Measurements from ENCODE around the gene NR5A1.
A peak's percentile ranks its signal among the peaks of the same experiment; 100 is the strongest.

The NR5A1 gene

GRCh38 chr9:124513376-124513994 is 6.3 kb upstream of the NR5A1 start:
- no peak for DNase-seq

GRCh38 chr9:124512806-124513204 is 5.6 kb upstream of the NR5A1 start:
- no peak for DNase-seq

- DNase-seq, result no peak
These were observed 4.9 kb upstream of the NR5A1 start for GRCh38 chr9:124511891-124512805.

GRCh38 chr9:124511426-124511840 is 4.2 kb upstream of the NR5A1 start:
- no peak for DNase-seq

GRCh38 chr9:124510650-124511425 is 3.6 kb upstream of the NR5A1 start:
- DNase-seq, result no peak

GRCh38 chr9:124507880-124508423 is 753 bp upstream of the NR5A1 start:
- no peak for DNase-seq

- DNase-seq, result no peak
These were observed 766 bp downstream of the NR5A1 start for GRCh38 chr9:124506433-124506832.

- no peak for DNase-seq
These were observed 1.3 kb downstream of the NR5A1 start for GRCh38 chr9:124505901-124506346.

- no peak for DNase-seq
These were observed 1.9 kb downstream of the NR5A1 start for GRCh38 chr9:124505006-124505900.

GRCh38 chr9:124504530-124505005 is 2.6 kb downstream of the NR5A1 start:
- no peak for DNase-seq

GRCh38 chr9:124503713-124504529 is 3.3 kb downstream of the NR5A1 start:
- DNase-seq, result peak in 1 of 2 experiments; percentile 7

GRCh38 chr9:124502711-124503702 is 4.2 kb downstream of the NR5A1 start:
- no peak for DNase-seq

- DNase-seq, result no peak
These were observed 5.4 kb downstream of the NR5A1 start for GRCh38 chr9:124501771-124502320.

GRCh38 chr9:124500796-124501611 is 6.2 kb downstream of the NR5A1 start:
- DNase-seq, result no peak

GRCh38 chr9:124500028-124500795 is 7.0 kb downstream of the NR5A1 start:
- DNase-seq, result no peak

- DNase-seq, result no peak
These were observed 8.0 kb downstream of the NR5A1 start for GRCh38 chr9:124499216-124499615.

- DNase-seq, result no peak
These were observed 8.6 kb downstream of the NR5A1 start for GRCh38 chr9:124498499-124499146.

All from activated CD4-positive, alpha-beta T cell treated with anti-CD3 and anti-CD28 coated beads, Interleukin-2, amount 50 U/mL, for 48 hours (primary cell).